C4-2B (cell line): ENCODE measurements around the gene PDCL2.
"Not testable (repeated sequence)": the region's sequence is repeated elsewhere in the genome, so short reads cannot be mapped to it uniquely, and the experiment has no call there.

Experiments
- H3K27ac ChIP-seq: fragments of 450-650 bp; 2 replicates; pipeline ENCODE4 v1.5.1; 2017
- ZFX ChIP-seq: fragments of 450-650 bp; IDR thresholded peaks from 2 replicates; pipeline ENCODE4 v1.6.1; 2017
- TF ChIP-seq, protein P1 (sequence below): fragments of 450-650 bp; conservative IDR thresholded peaks from 2 replicates; pipeline ENCODE4 v1.5.1; 2017; ENCODE audit warnings: mild to moderate bottlenecking

Gene PDCL2

DNA sequence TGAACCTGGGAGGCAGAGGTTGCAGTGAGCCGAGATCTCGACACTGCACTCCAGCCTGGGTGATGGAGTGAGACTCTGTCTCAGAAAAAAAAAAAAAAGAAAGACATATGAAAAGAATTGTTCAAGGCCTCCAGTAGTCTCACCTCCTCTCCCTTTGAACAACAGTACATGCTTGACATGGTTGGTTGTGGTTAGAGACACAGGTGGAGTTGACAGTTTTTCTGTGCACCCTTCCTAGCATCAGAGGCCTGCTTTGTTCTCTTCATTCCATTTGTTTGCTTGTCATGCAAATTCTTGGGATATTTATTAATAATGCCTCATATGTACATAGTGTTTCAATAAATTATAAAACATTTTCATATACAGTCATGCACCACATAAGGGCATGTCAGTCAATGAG is 18.3 kb upstream of the PDCL2 start:
- no peak for TF ChIP-seq ZFX
- TF ChIP-seq, protein P1, sequence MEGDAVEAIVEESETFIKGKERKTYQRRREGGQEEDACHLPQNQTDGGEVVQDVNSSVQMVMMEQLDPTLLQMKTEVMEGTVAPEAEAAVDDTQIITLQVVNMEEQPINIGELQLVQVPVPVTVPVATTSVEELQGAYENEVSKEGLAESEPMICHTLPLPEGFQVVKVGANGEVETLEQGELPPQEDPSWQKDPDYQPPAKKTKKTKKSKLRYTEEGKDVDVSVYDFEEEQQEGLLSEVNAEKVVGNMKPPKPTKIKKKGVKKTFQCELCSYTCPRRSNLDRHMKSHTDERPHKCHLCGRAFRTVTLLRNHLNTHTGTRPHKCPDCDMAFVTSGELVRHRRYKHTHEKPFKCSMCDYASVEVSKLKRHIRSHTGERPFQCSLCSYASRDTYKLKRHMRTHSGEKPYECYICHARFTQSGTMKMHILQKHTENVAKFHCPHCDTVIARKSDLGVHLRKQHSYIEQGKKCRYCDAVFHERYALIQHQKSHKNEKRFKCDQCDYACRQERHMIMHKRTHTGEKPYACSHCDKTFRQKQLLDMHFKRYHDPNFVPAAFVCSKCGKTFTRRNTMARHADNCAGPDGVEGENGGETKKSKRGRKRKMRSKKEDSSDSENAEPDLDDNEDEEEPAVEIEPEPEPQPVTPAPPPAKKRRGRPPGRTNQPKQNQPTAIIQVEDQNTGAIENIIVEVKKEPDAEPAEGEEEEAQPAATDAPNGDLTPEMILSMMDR: no peak
- no peak overlapping the region for H3K27ac ChIP-seq

- TF ChIP-seq, protein P1: no peak
- TF ChIP-seq ZFX: no peak
- H3K27ac ChIP-seq: no peak overlapping the region
These were observed 17.4 kb upstream of the PDCL2 start for GRCh38 chr4:55609393-55609866.

DNA sequence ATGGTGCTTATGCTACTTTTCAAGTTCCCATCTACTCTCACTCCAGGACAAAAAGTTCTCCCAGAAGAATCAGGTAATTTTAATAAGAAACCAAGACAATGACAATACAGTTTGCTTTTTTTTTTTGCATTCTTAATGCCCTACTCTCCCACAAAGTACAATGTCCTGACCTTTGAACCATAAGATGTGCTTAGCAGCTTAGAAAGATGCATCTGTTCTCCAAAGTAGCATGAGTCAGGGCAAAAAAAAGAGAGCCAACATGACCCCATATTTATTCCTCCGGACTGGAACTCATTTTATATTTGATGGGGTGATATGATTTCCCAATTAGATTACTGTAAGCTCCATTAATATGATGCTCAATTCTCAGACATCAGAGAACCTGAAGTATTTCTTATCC is 16.5 kb upstream of the PDCL2 start:
- no peak overlapping the region for H3K27ac ChIP-seq
- no peak for TF ChIP-seq ZFX
- TF ChIP-seq, protein P1: no peak

GRCh38 chr4:55604996-55605395 is 13.0 kb upstream of the PDCL2 start:
- TF ChIP-seq, protein P1: no peak
- TF ChIP-seq ZFX: no peak
- no peak overlapping the region for H3K27ac ChIP-seq

DNA sequence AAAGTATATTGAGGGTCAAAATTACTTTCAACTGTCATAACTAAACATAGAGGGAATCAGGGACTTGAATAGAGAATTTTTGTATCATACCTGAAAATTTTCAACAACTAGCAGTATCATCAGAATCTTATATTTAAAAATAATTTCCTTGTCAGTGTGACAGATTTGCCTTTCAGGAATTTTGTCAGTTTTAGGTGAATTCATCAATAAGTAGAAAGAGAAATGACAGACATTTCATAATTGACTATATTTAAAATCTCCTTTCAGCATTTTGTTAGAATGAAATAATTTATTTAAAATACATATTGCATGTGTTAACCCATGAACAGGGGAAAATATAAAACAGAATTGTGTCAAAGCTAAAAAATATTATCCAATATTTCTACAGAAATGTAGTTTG is 8.6 kb upstream of the PDCL2 start:
- no peak for TF ChIP-seq ZFX
- TF ChIP-seq, protein P1: no peak
- H3K27ac ChIP-seq: no peak overlapping the region

DNA sequence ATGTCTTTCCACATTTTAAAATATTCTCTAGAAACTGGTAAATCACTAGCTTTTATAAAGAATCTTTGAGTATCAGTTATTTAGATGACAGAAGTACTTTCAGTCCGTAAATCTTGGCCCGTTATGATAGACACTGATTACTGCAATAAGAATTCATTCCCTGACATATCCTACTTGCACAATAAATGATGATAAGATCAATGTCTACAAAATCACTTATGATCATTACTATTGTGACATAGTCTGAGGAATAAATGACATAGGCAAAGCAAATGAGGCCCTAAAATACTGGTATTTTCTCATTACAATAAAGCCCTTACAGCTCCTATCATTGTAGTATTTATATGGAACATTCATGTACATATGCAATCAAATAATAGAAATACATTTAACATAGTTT is 6.6 kb upstream of the PDCL2 start:
- TF ChIP-seq ZFX: no peak
- TF ChIP-seq, protein P1: no peak
- H3K27ac ChIP-seq: no peak overlapping the region

DNA sequence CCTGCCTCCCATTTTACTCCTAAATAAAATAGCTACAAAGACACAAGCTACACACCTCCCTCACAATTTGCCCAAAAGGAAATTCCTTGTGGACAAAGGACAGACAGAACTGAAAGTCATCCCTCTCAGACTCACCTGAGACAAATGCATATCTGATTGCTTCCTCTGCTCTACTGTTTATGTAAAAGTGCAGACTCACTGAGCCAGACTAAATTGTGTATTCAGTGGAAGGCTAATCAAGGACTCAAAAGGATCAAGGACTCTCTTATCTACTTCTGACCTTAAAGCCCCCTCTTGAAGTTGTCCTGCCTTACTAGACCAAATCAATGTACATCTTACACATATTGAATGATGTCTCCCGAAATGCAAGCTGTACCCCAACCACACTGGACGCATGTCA is 3.9 kb downstream of the PDCL2 start:
- H3K27ac ChIP-seq: no peak overlapping the region
- TF ChIP-seq, protein P1: no peak
- TF ChIP-seq ZFX: no peak

GRCh38 chr4:55582773-55583172 is 9.3 kb downstream of the PDCL2 start:
- H3K27ac ChIP-seq: not testable (repeated sequence)
